Heart right ventricle (tissue), 16 donors: ENCODE data around the gene SIRT3. TPM values are rescaled to one million over a fixed set of nuclear protein-coding genes. Genes with fewer than 3 reads are reported as not detected.
A peak's percentile ranks its signal among the peaks of the same experiment; 100 is the strongest.
"Not testable (repeated sequence)": the region's sequence is repeated elsewhere in the genome, so short reads cannot be mapped to it uniquely, and the experiment has no call there.

Source experiments
- ATAC-seq, 8 donors: fragments of 200-7000 bp; cut with Tn5 transposase; one replicate each; pipeline ENCODE4 v1.9.1; 2020; ENCODE audit warnings: mild to moderate bottlenecking in 8 of 8, moderate library complexity in 8 of 8, moderate number of reproducible peaks in 1 of 8
- DNase-seq, 2 donors: peaks; one replicate each; pipeline ENCODE4 v3.0.0-alpha.2; 2020
- H3K27ac ChIP-seq, 10 donors: fragments of 200-600 bp; sonication (generic) in 2 of 10; one replicate each; pipeline versions ENCODE4 v1.5.0 to v1.8.0; 2020 to 2022; ENCODE audit warnings: mild to moderate bottlenecking in 3 of 10
- H3K27me3 ChIP-seq, 7 donors: fragments of 200-600 bp; one replicate each; pipeline ENCODE4 v1.8.0; 2021 to 2022; ENCODE audit warnings: mild to moderate bottlenecking in 2 of 7
- H3K36me3 ChIP-seq, 9 donors: fragments of 200-600 bp; sonication (generic) in 1 of 9; one replicate each; pipeline versions ENCODE4 v1.5.0 to v1.8.0; 2020 to 2022; ENCODE audit warnings: mild to moderate bottlenecking in 2 of 9
- H3K4me1 ChIP-seq, 9 donors: fragments of 200-600 bp; sonication (generic) in 1 of 9; one replicate each; pipeline versions ENCODE4 v1.5.0 to v1.8.0; 2020 to 2022; ENCODE audit warnings: mild to moderate bottlenecking in 4 of 9
- H3K4me3 ChIP-seq, 10 donors: fragments of 200-600 bp; sonication (generic) in 2 of 10; one replicate each; pipeline versions ENCODE4 v1.5.0 to v1.8.0; 2020 to 2022; ENCODE audit warnings: mild to moderate bottlenecking in 7 of 10, moderate library complexity in 2 of 10
- H3K9me3 ChIP-seq, 11 donors: fragments of 200-600 bp in 10 of 11; sonication (generic) in 2 of 11; one replicate each; pipeline versions ENCODE4 v1.5.0 to v1.8.0; 2013 to 2022; ENCODE audit warnings: mild to moderate bottlenecking in 2 of 11, control low read depth in 1 of 11, moderate library complexity in 1 of 11
- WGBS, 2 donors: extraction: QIAGEN DNeasy Blood & Tissue Kit; methylation state at CpG; one replicate each; pipeline ENCODE4 v1.1.7; 2013; ENCODE audit warnings: inconsistent platforms in 1 of 2; 5-methylcytosine and 5-hydroxymethylcytosine counted together
- intact Hi-C, 10 donors: fragments of 100-400 bp; cut with DNase I; formaldehyde crosslinking; loops; one replicate each; pipeline versions ENCODE4 v1.11.1 to v1.14.2; 2022
- polyA plus RNA-seq, 2 donors: library from polyadenylated mRNA; stranded (reverse); fragments of 200-250 nt; gene quantifications; one replicate each; pipeline ENCODE4 v1.2.3, GENCODE V29; 2013
- total RNA-seq, 10 donors: library from RNA; stranded (reverse); fragmentation: NEBNext Ultra II Directional in 3 of 10; extraction: Animal tissue kit (Norgen Biotek cat#: 25700) in 3 of 10; gene quantifications; one replicate each; pipeline versions ENCODE4 v1.2.1 to v1.2.4, GENCODE V29; 2021 to 2023
- TF ChIP-seq, protein P1 (sequence below), 9 donors: fragments of 200-600 bp; sonication (generic) in 2 of 9; IDR thresholded peaks; one replicate each; pipeline versions ENCODE4 v1.5.0 to v1.8.0; 2021 to 2022; ENCODE audit warnings: antibody characterized with exemption in 9 of 9, mild to moderate bottlenecking in 5 of 9, moderate library complexity in 1 of 9
- donor health status: Arrhythmogenic right ventricular cardiomyopathy.
- donor health status: ischemic (EF 13 %, LVEDD 7.1; RV severe dilation, severe dysfunction).
- donor health status: healthy with polysubstance abuse.
- donor health status: DM: no; HTN: yes; CAD: no.
- donor health status: DM: no; HTN: no; CAD: no.
- donor health status: ischemic (EF 25% LVEDD 6.9; RV normal size, moderate dysfunction).
- donor health status: ischemic (EF 25% LVEDD 5.7; RV mildly dilated, moderate dysfunction).
- donor health status: healthy.
- donor health status: DM: yes; HTN: yes; CAD: no.
- donor health status: Ischemic cardiomyopathy.
- donor health status: ischemic (EF 35%, LVEDD 5.7; RV mildly dilated, moderate dysfunction).
- donor health status: nonischemic (EF 11% LVEDD 7.7; RV severe dilation, severe dysfunction).
- donor health status: DM: yes; HTN: yes; CAD: no.
- donor health status: PGD.
- donor health status: ischemic (EF 29% LVEDD 5.4; RV normal size, mild dysfunction).
- donor health status: nonischemic (EF 23%, LVEDD 6.1; RV moderate dilation, normal function).

The SIRT3 gene
- total and polyA plus RNA-seq, 12 donors, result 18.5 to 50.2 (median 34.9) TPM

DNA sequence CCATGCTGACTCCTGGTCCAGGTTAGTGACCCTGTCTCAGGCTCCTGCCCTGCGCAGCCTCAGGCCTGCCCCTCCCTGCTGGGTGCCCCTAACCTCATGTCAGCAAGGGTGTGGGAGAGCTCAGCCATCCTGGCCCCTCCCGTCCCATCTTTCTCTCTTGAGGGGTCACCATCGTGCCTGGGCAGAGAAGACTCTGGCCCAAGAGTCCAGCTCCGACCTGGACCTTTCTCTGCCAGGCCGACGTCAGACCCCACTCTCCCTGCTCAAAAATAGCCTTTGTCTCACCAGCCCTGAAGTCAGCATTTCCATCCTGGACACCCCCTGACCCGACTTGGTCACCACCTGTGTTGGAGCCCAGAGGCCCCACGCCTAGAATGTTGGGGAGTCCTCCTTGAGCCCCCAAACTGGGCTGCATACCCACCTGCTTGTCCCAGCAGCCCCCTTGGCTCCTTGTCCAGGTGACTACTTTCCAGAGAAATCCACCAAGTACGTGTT lies 38.4 kb downstream of the SIRT3 start:
- H3K4me3 ChIP-seq, result no peak overlapping the region
- H3K36me3 ChIP-seq, result peaks cover 0 to 31% (median 2%) of the 10 kb centered on the region in 9 donors
- WGBS, 2 donors, result 83 to 89% methylated on average over 9 of the region's 9 CpGs
- ATAC-seq (peak in 1 of 8 donors; percentile 19), DNase-seq (no peak)
- H3K27me3 ChIP-seq, result no peaks in the 10 kb centered on the region
- no peaks in the 10 kb centered on the region for H3K9me3 ChIP-seq
- intact Hi-C loops, result loop anchor here in 1 of 10 donors (5.0 kb wide), 1 partner anchor 160 kb away; no protein-coding TSS in a partner anchor
- TF ChIP-seq, protein P1, sequence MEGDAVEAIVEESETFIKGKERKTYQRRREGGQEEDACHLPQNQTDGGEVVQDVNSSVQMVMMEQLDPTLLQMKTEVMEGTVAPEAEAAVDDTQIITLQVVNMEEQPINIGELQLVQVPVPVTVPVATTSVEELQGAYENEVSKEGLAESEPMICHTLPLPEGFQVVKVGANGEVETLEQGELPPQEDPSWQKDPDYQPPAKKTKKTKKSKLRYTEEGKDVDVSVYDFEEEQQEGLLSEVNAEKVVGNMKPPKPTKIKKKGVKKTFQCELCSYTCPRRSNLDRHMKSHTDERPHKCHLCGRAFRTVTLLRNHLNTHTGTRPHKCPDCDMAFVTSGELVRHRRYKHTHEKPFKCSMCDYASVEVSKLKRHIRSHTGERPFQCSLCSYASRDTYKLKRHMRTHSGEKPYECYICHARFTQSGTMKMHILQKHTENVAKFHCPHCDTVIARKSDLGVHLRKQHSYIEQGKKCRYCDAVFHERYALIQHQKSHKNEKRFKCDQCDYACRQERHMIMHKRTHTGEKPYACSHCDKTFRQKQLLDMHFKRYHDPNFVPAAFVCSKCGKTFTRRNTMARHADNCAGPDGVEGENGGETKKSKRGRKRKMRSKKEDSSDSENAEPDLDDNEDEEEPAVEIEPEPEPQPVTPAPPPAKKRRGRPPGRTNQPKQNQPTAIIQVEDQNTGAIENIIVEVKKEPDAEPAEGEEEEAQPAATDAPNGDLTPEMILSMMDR (IDR thresholded peaks at IDR 0.05), result no peak
- H3K27ac ChIP-seq, result no peak overlapping the region
- H3K4me1 ChIP-seq, result peaks cover 0 to 15% (median 0%) of the 10 kb centered on the region in 9 donors

DNA sequence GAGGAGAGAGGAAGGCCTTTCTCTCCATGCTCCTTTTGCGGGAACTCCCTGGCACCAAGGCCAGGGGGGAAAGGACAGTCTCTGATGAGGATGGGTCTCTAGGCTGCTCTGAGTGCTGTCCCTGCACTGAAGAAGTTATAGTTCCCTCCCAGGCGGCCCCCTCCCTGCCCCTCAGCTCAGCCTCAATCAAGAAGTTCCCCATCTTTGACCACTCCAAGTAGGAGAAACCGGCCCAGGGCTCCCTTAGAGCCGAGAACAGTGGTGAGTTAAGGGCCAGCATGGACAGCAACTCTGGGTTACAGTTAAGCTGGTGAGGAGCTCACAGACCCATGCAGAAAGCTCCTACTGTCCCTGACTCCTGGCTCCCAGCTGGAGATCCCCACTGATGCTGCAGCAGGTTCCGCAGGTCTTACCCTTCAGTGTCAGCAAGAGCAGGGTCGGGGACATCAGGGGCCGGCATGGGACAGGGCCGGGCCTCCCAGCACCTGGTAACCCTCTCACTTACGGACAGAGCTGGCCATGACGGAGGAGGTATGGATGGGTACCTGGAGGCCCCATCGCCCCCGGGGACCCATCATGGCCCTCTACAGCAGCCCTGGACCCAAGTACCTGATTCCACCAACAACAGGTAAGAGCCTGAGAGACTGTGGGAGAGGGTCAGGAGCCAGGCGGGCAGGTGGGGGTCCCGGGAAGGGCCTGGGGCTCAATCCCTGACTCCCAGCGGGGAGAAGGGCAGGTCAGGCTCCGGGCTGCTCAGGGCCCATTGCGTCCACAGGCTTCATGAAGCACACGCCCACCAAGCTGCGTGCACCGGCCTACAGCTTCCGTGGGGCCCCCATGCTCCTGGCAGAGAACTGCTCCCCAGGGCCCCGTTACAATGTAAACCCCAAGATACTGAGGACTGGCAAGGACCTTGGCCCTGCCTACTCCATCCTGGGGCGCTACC lies 39.1 kb downstream of the SIRT3 start:
- peak in 2 of 8 donors; percentile 3 to 12 for ATAC-seq
- Histone ChIP-seq H3K36me3 (peaks cover 0 to 24% (median 2%) of the 10 kb centered on the region in 9 donors), H3K4me1 (peaks cover 0 to 8% (median 0%) of the 10 kb centered on the region in 9 donors), H3K27me3 (no peaks in the 10 kb centered on the region), H3K4me3 (no peak overlapping the region), H3K9me3 (no peaks in the 10 kb centered on the region), H3K27ac (no peak overlapping the region)
- intact Hi-C loops, result loop anchor here in 1 of 10 donors (5.0 kb wide), 1 partner anchor 160 kb away; no protein-coding TSS in a partner anchor
- WGBS, 2 donors, result 84% methylated on average over 22 to 23 of the region's 23 CpGs
- peak in 1 of 2 donors; percentile 2 for DNase-seq
- TF ChIP-seq, protein P1 (IDR thresholded peaks at IDR 0.05), result no peak

DNA sequence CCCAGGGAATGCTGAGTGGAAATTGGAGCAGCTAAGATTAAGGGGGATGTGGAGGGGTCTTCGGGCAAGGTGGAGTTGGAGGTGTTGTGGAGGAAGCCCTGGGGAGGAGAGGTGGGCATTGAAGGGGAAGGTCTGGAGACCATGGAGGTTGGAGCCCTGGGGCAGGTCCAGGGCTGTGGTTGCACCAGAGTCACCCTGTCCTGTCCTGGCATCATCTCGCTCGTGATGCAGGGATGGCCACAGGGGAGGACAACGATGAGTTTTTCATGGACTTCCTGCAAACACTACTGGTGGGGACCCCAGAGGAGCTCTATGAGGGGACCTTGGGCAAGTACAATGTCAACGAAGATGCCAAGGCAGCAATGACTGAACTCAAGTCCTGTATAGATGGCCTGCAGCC lies 42.7 kb downstream of the SIRT3 start:
- H3K4me3 ChIP-seq, H3K4me1 ChIP-seq, H3K36me3 ChIP-seq, H3K27ac ChIP-seq, intact Hi-C loops, DNase-seq, H3K9me3 ChIP-seq, H3K27me3 ChIP-seq, ATAC-seq: not testable (repeated sequence)
- WGBS, 2 donors, result 69 to 77% methylated on average over 4 to 5 of the region's 5 CpGs

DNA sequence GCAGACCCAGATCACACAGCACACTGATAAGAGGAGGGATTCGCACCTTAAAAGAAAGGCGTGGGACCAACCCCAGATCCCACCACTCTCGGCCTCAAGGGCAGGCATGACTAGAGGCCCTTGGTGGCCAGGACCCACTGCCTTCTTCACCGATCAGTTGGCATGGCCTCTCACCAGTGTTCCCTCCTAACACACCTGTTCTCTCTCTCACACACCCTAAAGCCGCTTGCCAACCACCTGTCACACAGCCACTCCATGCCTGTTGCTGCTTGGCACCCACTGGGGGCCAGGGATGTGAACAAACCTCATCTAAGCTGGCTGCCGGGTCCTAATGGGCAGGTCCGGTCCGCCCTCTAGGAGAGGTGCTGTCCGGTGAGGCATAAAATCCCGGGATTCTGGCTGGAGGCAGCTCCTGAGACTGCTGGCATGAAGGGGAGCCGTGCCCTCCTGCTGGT lies 43.4 kb downstream of the SIRT3 start, which contains the start of gene SCGB1C1:
Gene SCGB1C1, plus strand, starts transcription at position 405 of the 455 bp plus-strand sequence. Its CDS starts 22 bp downstream, at position 427.
- H3K4me1 ChIP-seq, H3K36me3 ChIP-seq, H3K27me3 ChIP-seq, intact Hi-C loops, DNase-seq, H3K4me3 ChIP-seq, H3K27ac ChIP-seq, H3K9me3 ChIP-seq: not testable (repeated sequence)
- peak in 1 of 8 donors; percentile 13 for ATAC-seq
- WGBS, 2 donors, result 77 to 92% methylated on average over 3 to 6 of the region's 11 CpGs
